Measurements from ENCODE around the gene CTTNBP2NL.

CTTNBP2NL gene

GRCh38 chr1:112458756-112459155 is 62.7 kb downstream of the CTTNBP2NL start:
- no peak for DNase-seq
- H3K27ac Mint-ChIP-seq = no peak overlapping the region
- no peak overlapping the region for H3K4me3 Mint-ChIP-seq
- no peak for TF ChIP-seq CTCF (IDR thresholded peaks at IDR 0.05)
- H3K27me3 Mint-ChIP-seq (ENCODE audit: low read depth, poor library complexity) = no peaks in the 10 kb centered on the region
- peaks cover 10% of the 10 kb centered on the region for H3K4me1 Mint-ChIP-seq
- H3K36me3 Mint-ChIP-seq (ENCODE audit: low read depth) = peaks cover 39% of the 10 kb centered on the region
- no peaks in the 10 kb centered on the region for H3K9me3 Mint-ChIP-seq

- no peak overlapping the region for H3K27ac Mint-ChIP-seq
- peaks cover 23% of the 10 kb centered on the region for H3K36me3 Mint-ChIP-seq (ENCODE audit: low read depth)
- H3K4me1 Mint-ChIP-seq = peaks cover 16% of the 10 kb centered on the region
- no peaks in the 10 kb centered on the region for H3K9me3 Mint-ChIP-seq
- DNase-seq = no peak
- no peak for TF ChIP-seq CTCF (IDR thresholded peaks at IDR 0.05)
- peaks cover 9% of the 10 kb centered on the region for H3K27me3 Mint-ChIP-seq (ENCODE audit: low read depth, poor library complexity)
- H3K4me3 Mint-ChIP-seq = no peak overlapping the region
These were observed 64.6 kb downstream of the CTTNBP2NL start for GRCh38 chr1:112460615-112461014.

GRCh38 chr1:112461200-112461871 is 65.3 kb downstream of the CTTNBP2NL start:
- Mint-ChIP-seq H3K4me1 (peaks cover 23% of the 10 kb centered on the region), H3K4me3 (no peak overlapping the region), H3K9me3 (no peaks in the 10 kb centered on the region), H3K27me3 (ENCODE audit: low read depth, poor library complexity) (peaks cover 9% of the 10 kb centered on the region), H3K27ac (no peak overlapping the region), H3K36me3 (ENCODE audit: low read depth) (peaks cover 16% of the 10 kb centered on the region)
- DNase-seq = no peak
- no peak for TF ChIP-seq CTCF (IDR thresholded peaks at IDR 0.05)

- no peaks in the 10 kb centered on the region for H3K9me3 Mint-ChIP-seq
- H3K27me3 Mint-ChIP-seq (ENCODE audit: low read depth, poor library complexity) = peaks cover 12% of the 10 kb centered on the region
- no peak overlapping the region for H3K27ac Mint-ChIP-seq
- peaks cover 4% of the 10 kb centered on the region for H3K36me3 Mint-ChIP-seq (ENCODE audit: low read depth)
- no peak for TF ChIP-seq CTCF (IDR thresholded peaks at IDR 0.05)
- no peak overlapping the region for H3K4me3 Mint-ChIP-seq
- peaks cover 25% of the 10 kb centered on the region for H3K4me1 Mint-ChIP-seq
- no peak for DNase-seq
These were observed 66.9 kb downstream of the CTTNBP2NL start for GRCh38 chr1:112462953-112463279.

GRCh38 chr1:112464501-112464900 is 68.5 kb downstream of the CTTNBP2NL start:
- Mint-ChIP-seq H3K36me3 (ENCODE audit: low read depth) (peaks cover 4% of the 10 kb centered on the region), H3K4me1 (peaks cover 25% of the 10 kb centered on the region), H3K9me3 (no peaks in the 10 kb centered on the region), H3K27ac (no peak overlapping the region), H3K4me3 (no peak overlapping the region), H3K27me3 (ENCODE audit: low read depth, poor library complexity) (peaks cover 12% of the 10 kb centered on the region)
- no peak for DNase-seq
- no peak for TF ChIP-seq CTCF (IDR thresholded peaks at IDR 0.05)

- Mint-ChIP-seq H3K27me3 (ENCODE audit: low read depth, poor library complexity) (peaks cover 12% of the 10 kb centered on the region), H3K27ac (no peak overlapping the region), H3K4me1 (peaks cover 25% of the 10 kb centered on the region), H3K4me3 (no peak overlapping the region), H3K9me3 (no peaks in the 10 kb centered on the region), H3K36me3 (ENCODE audit: low read depth) (peaks cover 4% of the 10 kb centered on the region)
- no peak for TF ChIP-seq CTCF (IDR thresholded peaks at IDR 0.05)
- DNase-seq = no peak
These were observed 69.1 kb downstream of the CTTNBP2NL start for GRCh38 chr1:112465122-112465521.

All from nephron progenitor cell (in vitro differentiated cells).